ENCODE results near the gene GART. TPM values are rescaled to one million over a fixed set of nuclear protein-coding genes. Genes with fewer than 3 reads are reported as not detected.

GART gene
- total and polyA plus RNA-seq, 7 donors, result 22.0 to 77.8 (median 46.3) TPM

- TF ChIP-seq CTCF (IDR thresholded peaks at IDR 0.05), result no peak
- Histone ChIP-seq H3K4me3 (no peak overlapping the region), H3K27me3 (ENCODE audit: insufficient read depth in 3 of 3, low read length in 2 of 3) (no peaks in the 10 kb centered on the region), H3K9me3 (no peaks in the 10 kb centered on the region), H3K4me1 (peaks cover 35% of the 10 kb centered on the region), H3K27ac (no peak overlapping the region), H3K36me3 (ENCODE audit: insufficient read depth in 1 of 2, low read depth in 1 of 2) (peaks cover 18 to 100% of the 10 kb centered on the region in 2 donors)
- intact Hi-C loops (cut with DNase I), result no loop called here
- 90 to 95% (median 93%) methylated on average over 4 of the region's 4 CpGs for WGBS, 3 donors
- DNase-seq, result no peak
- ATAC-seq, result no peak
Measured at GRCh38 chr21:33558777-33559421, 17.0 kb upstream of the GART start.

DNA sequence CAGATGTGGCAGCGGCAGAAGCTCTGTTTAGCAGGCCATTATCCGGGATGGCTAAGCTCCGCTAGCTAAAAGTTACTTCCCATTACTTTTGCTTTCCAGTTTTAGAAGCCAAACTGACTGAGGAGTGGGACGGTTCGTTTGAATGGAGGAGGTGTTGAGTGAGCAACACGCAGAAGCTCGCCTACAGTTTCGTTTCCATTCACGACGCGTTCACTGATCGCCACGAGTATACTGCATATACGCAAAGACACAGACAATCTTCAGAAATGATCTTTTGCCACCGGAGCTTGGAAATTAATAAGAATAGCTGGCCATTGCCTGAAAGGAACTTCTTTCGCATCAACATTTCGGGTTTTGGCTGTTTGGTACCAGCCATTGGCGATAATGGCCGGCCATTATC lies 15.5 kb upstream of the GART start:
- Histone ChIP-seq H3K27ac (no peak overlapping the region), H3K27me3 (ENCODE audit: insufficient read depth in 3 of 3, low read length in 2 of 3) (no peaks in the 10 kb centered on the region), H3K9me3 (no peaks in the 10 kb centered on the region), H3K4me3 (no peak overlapping the region), H3K36me3 (ENCODE audit: insufficient read depth in 1 of 2, low read depth in 1 of 2) (peaks cover 25 to 100% of the 10 kb centered on the region in 2 donors), H3K4me1 (peaks cover 23% of the 10 kb centered on the region)
- TF ChIP-seq CTCF (IDR thresholded peaks at IDR 0.05), result no peak
- ATAC-seq (no peak), DNase-seq (no peak)
- intact Hi-C loops (cut with DNase I), result no loop called here
- WGBS, 3 donors, result 95 to 97% (median 96%) methylated on average over 19 of the region's 19 CpGs

DNA sequence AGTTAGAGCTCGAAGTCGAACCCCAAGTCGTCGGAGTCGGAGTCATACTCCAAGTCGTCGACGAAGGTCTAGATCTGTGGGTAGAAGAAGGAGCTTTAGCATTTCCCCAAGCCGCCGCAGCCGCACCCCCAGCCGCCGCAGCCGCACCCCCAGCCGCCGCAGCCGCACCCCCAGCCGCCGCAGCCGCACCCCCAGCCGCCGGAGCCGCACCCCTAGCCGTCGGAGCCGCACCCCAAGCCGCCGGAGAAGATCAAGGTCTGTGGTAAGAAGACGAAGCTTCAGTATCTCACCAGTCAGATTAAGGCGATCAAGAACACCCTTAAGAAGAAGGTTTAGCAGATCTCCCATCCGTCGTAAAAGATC lies 13.0 kb upstream of the GART start:
- no peak for DNase-seq
- WGBS, 3 donors, result 97 to 98% (median 97%) methylated on average over 32 of the region's 32 CpGs

GRCh38 chr21:33554236-33554981 lies 12.5 kb upstream of the GART start:
- no peaks in the 10 kb centered on the region for H3K27me3 ChIP-seq (ENCODE audit: insufficient read depth in 3 of 3, low read length in 2 of 3)
- no peak overlapping the region for H3K27ac ChIP-seq
- WGBS, 3 donors, result 91 to 94% (median 94%) methylated on average over 18 of the region's 18 CpGs
- H3K4me3 ChIP-seq, result no peak overlapping the region
- intact Hi-C loops (cut with DNase I), result no loop called here
- no peak for TF ChIP-seq CTCF (IDR thresholded peaks at IDR 0.05)
- H3K36me3 ChIP-seq (ENCODE audit: insufficient read depth in 1 of 2, low read depth in 1 of 2), result peaks cover 34 to 100% of the 10 kb centered on the region in 2 donors
- H3K4me1 ChIP-seq, result peaks cover 11% of the 10 kb centered on the region
- H3K9me3 ChIP-seq, result no peaks in the 10 kb centered on the region
- ATAC-seq, result no peak
- DNase-seq, result no peak

More for the DNA sequence above, 13.0 kb upstream of the GART start:
- Histone ChIP-seq H3K27ac (no peak overlapping the region), H3K9me3 (no peaks in the 10 kb centered on the region), H3K36me3 (ENCODE audit: insufficient read depth in 1 of 2, low read depth in 1 of 2) (peaks cover 36 to 100% of the 10 kb centered on the region in 2 donors), H3K4me1 (peaks cover 16% of the 10 kb centered on the region), H3K27me3 (ENCODE audit: insufficient read depth in 3 of 3, low read length in 2 of 3) (no peaks in the 10 kb centered on the region), H3K4me3 (no peak overlapping the region)
- ATAC-seq, result no peak
- intact Hi-C loops (cut with DNase I), result no loop called here
- TF ChIP-seq CTCF (IDR thresholded peaks at IDR 0.05), result no peak
